GM12865 (cell line): ENCODE measurements around the gene C12orf56.
"Not testable (repeated sequence)": the region's sequence is repeated elsewhere in the genome, so short reads cannot be mapped to it uniquely, and the experiment has no call there.

Source experiments
- DNase-seq: peaks from one replicate; pipeline ENCODE4 v3.0.0; 2010; ENCODE audit warnings: low read depth
- H3K4me3 ChIP-seq: 2 replicates; pipeline ENCODE4 v1.5.1; 2011; ENCODE audit warnings: mild to moderate bottlenecking, low read depth, low read length, control low read depth
- TF ChIP-seq, protein P1 (sequence below): IDR thresholded peaks from 2 replicates; pipeline ENCODE4 v1.5.1; 2011; ENCODE audit warnings: low read length, control low read depth, low read depth, inconsistent platforms; ENCODE audit not compliant: insufficient read depth; ENCODE audit errors: missing control alignments

Gene C12orf56

DNA sequence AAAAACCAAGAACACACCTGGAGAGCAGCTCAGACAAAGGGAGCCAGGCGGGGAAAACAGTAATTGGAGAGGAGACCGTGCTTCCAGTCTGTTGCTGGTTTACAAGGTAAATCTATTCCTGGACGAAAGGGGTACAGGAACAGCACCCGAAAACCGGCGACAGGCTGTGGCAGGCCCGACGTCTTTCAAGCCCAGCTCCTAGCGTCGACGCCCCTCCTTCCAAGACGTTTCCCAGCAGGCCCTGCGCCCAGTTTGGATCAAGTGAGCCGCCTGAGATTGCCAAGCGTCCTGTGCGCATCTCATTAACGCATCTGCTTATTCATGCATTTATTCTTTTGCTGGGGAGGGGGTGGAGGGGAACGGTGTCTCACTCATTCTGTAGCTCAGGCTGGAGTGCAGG, 1.4 kb downstream of the C12orf56 start:
- DNase-seq, result no peak
- H3K4me3 ChIP-seq, result no peak overlapping the region
- TF ChIP-seq, protein P1, sequence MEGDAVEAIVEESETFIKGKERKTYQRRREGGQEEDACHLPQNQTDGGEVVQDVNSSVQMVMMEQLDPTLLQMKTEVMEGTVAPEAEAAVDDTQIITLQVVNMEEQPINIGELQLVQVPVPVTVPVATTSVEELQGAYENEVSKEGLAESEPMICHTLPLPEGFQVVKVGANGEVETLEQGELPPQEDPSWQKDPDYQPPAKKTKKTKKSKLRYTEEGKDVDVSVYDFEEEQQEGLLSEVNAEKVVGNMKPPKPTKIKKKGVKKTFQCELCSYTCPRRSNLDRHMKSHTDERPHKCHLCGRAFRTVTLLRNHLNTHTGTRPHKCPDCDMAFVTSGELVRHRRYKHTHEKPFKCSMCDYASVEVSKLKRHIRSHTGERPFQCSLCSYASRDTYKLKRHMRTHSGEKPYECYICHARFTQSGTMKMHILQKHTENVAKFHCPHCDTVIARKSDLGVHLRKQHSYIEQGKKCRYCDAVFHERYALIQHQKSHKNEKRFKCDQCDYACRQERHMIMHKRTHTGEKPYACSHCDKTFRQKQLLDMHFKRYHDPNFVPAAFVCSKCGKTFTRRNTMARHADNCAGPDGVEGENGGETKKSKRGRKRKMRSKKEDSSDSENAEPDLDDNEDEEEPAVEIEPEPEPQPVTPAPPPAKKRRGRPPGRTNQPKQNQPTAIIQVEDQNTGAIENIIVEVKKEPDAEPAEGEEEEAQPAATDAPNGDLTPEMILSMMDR, result no peak

DNA sequence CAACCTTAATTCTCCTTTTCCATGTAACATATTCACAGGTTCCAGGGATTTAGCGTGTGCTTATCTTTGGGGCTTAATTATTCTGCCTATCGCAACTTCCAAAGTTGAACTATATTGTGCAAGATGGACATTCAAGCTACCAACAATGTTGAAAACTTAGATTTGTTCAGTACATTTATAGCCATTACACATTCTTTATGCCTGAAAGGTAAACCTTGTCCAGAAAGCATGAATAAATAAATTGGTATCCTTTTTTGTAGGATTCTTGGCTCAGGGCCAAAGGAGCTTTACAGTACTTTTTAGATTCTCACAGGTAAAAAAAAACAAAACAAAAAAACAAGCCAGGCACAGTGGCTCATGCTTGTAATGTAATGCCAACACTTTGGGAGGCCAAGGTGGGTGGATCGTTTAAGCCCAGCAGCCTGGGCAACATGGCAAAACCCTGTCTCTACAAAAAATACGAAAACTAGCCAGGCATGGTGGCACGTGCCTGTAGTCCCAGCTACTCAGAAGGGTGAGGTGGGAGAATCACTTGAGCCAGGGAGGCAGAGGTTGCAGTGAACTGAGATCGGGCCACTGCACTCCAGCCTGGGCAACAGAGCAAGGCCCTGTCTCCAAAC, 3.3 kb downstream of the C12orf56 start:
- TF ChIP-seq, protein P1, result no peak
- no peak for DNase-seq
- H3K4me3 ChIP-seq, result no peak overlapping the region

- TF ChIP-seq, protein P1, result no peak
- DNase-seq, result no peak
- no peak overlapping the region for H3K4me3 ChIP-seq
These were observed 5.1 kb downstream of the C12orf56 start for GRCh38 chr12:64385468-64385867.

- TF ChIP-seq, protein P1, result no peak
- DNase-seq, result no peak
- no peak overlapping the region for H3K4me3 ChIP-seq
These were observed 5.5 kb downstream of the C12orf56 start for GRCh38 chr12:64385019-64385418.

DNA sequence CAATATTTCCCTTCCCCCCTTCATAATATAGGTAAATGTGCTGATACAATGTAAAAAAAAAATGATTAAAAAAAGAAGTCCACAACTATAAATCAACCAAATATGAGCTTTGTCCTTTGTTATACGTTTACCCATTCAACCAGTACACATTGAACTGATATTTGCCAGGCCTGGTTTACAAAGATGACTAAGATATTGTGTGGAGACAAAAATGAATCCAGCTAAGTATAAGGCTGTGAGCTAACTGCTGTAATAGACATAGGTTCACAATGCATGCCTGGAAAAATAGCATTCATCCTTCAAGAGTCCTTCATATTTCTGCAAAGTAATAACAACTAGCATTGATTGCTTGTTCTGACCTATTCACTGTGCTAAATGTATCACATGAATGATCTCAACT, 6.9 kb downstream of the C12orf56 start:
- TF ChIP-seq, protein P1, result no peak
- DNase-seq, result no peak
- no peak overlapping the region for H3K4me3 ChIP-seq

DNA sequence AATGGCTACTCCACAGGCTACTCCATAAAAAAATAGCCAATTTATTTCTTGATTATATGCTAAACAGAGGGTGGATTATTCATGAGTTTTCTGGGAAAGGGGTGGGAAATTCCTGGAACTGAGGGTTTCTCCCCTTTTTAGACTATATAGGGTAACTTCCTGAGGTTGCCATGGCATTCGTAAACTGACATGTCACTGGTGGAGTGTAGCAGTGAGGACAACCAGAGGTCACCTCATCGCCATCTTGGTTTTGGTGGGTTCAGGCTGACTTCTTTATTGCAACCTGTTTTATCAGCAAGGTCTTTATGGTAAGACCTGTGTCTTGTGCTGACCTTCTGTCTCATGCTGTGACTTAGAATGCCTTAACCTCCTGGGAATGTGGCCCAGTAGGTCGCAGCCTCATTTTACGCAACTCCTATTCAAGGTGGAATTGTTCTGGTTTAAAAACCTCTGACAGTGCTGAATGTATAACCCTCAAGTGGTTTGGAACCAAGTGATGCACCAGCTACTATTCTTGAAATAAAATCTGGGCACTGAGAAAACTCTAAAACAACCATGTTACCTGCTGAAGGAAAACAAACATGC, 27.7 kb downstream of the C12orf56 start:
- TF ChIP-seq, protein P1, result no peak
- no peak for DNase-seq
- H3K4me3 ChIP-seq, result no peak overlapping the region

GRCh38 chr12:64361173-64361572, 29.4 kb downstream of the C12orf56 start:
- H3K4me3 ChIP-seq, DNase-seq: not testable (repeated sequence)

DNA sequence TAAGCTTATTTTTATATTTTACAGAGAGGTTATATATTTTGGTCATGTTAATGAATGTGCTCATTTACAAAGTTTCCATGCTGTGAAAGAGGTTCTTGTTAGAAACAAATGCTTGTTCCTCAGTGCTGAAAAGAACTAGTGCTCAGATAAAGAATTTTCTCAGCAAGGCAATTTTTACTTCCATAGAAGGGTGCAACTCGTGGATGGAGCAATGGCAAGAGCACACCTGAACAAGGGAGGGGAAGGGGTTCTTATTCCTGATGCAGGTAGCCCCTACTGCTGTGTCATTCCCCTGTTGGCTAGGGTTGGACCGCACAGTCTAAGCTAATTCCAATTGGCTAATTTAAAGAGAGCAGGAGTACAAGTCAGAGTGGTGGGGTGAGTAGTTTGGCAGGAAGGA, 34.3 kb downstream of the C12orf56 start:
- DNase-seq, H3K4me3 ChIP-seq: not testable (repeated sequence)
